Measurements from ENCODE around the gene CDK5RAP1. TPM values are rescaled to one million over a fixed set of nuclear protein-coding genes. Genes with fewer than 3 reads are reported as not detected.
"Not testable (repeated sequence)": the region's sequence is repeated elsewhere in the genome, so short reads cannot be mapped to it uniquely, and the experiment has no call there.

The CDK5RAP1 gene
- polyA plus RNA-seq, 2 donors, result 19.5 to 29.2 TPM

DNA sequence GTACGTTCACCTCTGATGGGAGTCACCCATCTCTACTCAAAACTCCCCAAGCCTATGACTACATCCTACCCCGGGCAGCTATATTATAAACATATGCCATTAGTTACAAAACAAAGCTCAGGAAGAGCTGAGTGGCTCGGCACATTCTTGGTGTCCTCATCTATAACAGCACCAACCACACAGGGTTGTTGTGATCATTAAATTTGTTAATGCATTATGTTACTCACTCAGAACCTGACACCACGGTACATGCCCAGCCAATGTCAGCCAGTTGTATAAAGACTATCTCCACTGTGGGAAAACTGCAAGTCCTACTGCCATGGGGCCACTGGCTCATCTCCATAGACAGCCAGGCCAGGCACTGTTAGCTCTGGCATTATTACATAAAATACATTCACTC lies 7.7 kb downstream of the CDK5RAP1 start:
- Histone ChIP-seq H3K4me3 (ENCODE audit: low read depth in 1 of 2, low read length in 2 of 2) (no peak overlapping the region), H3K4me1 (ENCODE audit: control insufficient read depth in 2 of 2, insufficient read depth in 2 of 2, low read length in 1 of 2) (no peaks in the 10 kb centered on the region), H3K27ac (ENCODE audit: low read depth in 2 of 2, low read length in 1 of 2) (no peak overlapping the region), H3K9me3 (ENCODE audit: control insufficient read depth in 2 of 2, insufficient read depth in 1 of 2, low read depth in 1 of 2, low read length in 1 of 2) (no peaks in the 10 kb centered on the region), H3K36me3 (ENCODE audit: control insufficient read depth in 2 of 2, insufficient read depth in 2 of 2, low read length in 1 of 2) (peaks cover 3 to 17% of the 10 kb centered on the region in 2 donors), H3K27me3 (ENCODE audit: control insufficient read depth in 1 of 2, insufficient read depth in 2 of 2, low read length in 2 of 2) (no peaks in the 10 kb centered on the region)
- WGBS, 2 donors, result 80 to 87% methylated on average over 4 of the region's 4 CpGs

DNA sequence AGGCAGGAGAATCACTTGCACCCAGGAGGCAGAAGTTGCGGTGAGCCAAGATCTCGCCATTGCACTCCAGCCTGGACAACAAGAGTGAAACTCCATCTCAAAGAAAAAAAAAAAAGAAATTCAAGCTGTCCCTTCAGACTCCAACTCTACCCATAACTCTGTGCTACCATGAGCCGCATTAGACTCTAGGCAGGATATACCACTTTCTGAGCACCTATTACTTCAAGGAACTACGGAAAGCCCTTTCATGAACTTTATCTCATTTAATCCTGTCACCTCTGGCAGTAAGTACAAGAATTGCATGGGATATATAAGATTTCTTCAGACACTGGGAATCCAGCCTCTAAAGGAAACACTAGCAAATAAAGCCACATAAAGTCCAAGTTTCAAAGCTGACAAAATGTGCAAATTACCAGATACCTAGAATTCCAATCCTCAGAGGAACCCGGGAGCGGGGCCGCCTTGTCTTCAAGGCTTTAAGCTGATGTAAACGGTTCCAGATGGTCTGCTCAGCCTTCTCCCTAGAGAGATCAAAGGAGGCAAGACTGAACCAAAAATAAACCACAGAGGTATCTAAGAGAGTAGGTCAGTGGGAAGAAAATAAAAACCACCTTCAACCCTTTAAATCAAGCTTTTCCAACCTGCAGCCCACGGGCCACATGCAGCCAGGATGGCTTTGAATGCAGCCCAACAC lies 9.4 kb downstream of the CDK5RAP1 start:
- H3K27me3 ChIP-seq (ENCODE audit: control insufficient read depth in 1 of 2, insufficient read depth in 2 of 2, low read length in 2 of 2), result no peaks in the 10 kb centered on the region
- WGBS, 2 donors, result 81 to 83% methylated on average over 9 of the region's 9 CpGs
- H3K4me1 ChIP-seq (ENCODE audit: control insufficient read depth in 2 of 2, insufficient read depth in 2 of 2, low read length in 1 of 2), result no peaks in the 10 kb centered on the region
- no peaks in the 10 kb centered on the region for H3K9me3 ChIP-seq (ENCODE audit: control insufficient read depth in 2 of 2, insufficient read depth in 1 of 2, low read depth in 1 of 2, low read length in 1 of 2)
- H3K27ac ChIP-seq (ENCODE audit: low read depth in 2 of 2, low read length in 1 of 2), result no peak overlapping the region
- H3K36me3 ChIP-seq (ENCODE audit: control insufficient read depth in 2 of 2, insufficient read depth in 2 of 2, low read length in 1 of 2), result peaks cover 3 to 17% of the 10 kb centered on the region in 2 donors
- H3K4me3 ChIP-seq (ENCODE audit: low read depth in 1 of 2, low read length in 2 of 2), result no peak overlapping the region

DNA sequence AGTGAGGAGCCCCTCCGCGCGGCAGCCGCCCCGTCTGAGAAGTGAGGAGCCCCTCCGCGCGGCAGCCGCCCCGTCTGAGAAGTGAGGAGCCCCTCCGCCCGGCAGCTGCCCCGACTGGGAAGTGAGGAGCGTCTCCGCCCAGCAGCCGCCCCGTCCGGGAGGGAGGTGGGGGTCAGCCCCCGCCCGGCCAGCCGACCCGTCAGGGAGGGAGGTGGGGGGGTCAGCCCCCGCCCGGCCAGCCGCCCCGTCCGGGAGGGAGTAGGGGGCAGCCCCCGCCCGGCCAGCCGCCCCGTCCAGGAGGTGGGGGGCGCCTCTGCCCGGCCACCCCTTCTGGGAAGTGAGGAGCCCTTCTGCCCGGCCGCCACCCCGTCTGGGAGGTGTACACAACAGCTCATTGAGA lies 12.0 kb downstream of the CDK5RAP1 start:
- WGBS, 2 donors, result 96 to 97% methylated on average over 32 to 36 of the region's 36 CpGs
- not testable (repeated sequence) for H3K27me3 ChIP-seq (ENCODE audit: control insufficient read depth in 1 of 2, insufficient read depth in 2 of 2, low read length in 2 of 2); H3K9me3 ChIP-seq (ENCODE audit: control insufficient read depth in 2 of 2, insufficient read depth in 1 of 2, low read depth in 1 of 2, low read length in 1 of 2); H3K4me3 ChIP-seq (ENCODE audit: low read depth in 1 of 2, low read length in 2 of 2); H3K4me1 ChIP-seq (ENCODE audit: control insufficient read depth in 2 of 2, insufficient read depth in 2 of 2, low read length in 1 of 2); H3K27ac ChIP-seq (ENCODE audit: low read depth in 2 of 2, low read length in 1 of 2)
- peaks cover 5 to 13% of the 10 kb centered on the region in 2 donors for H3K36me3 ChIP-seq (ENCODE audit: control insufficient read depth in 2 of 2, insufficient read depth in 2 of 2, low read length in 1 of 2)

GRCh38 chr20:33388268-33388667 lies 13.1 kb downstream of the CDK5RAP1 start:
- H3K27ac ChIP-seq (ENCODE audit: low read depth in 2 of 2, low read length in 1 of 2), result no peak overlapping the region
- peaks cover 5 to 8% of the 10 kb centered on the region in 2 donors for H3K36me3 ChIP-seq (ENCODE audit: control insufficient read depth in 2 of 2, insufficient read depth in 2 of 2, low read length in 1 of 2)
- no peaks in the 10 kb centered on the region for H3K4me1 ChIP-seq (ENCODE audit: control insufficient read depth in 2 of 2, insufficient read depth in 2 of 2, low read length in 1 of 2)
- H3K4me3 ChIP-seq (ENCODE audit: low read depth in 1 of 2, low read length in 2 of 2), result no peak overlapping the region
- 99 to 100% methylated on average over 1 to 3 of the region's 3 CpGs for WGBS, 2 donors
- no peaks in the 10 kb centered on the region for H3K27me3 ChIP-seq (ENCODE audit: control insufficient read depth in 1 of 2, insufficient read depth in 2 of 2, low read length in 2 of 2)
- H3K9me3 ChIP-seq (ENCODE audit: control insufficient read depth in 2 of 2, insufficient read depth in 1 of 2, low read depth in 1 of 2, low read length in 1 of 2), result no peaks in the 10 kb centered on the region

- Histone ChIP-seq H3K4me3 (ENCODE audit: low read depth in 1 of 2, low read length in 2 of 2) (no peak overlapping the region), H3K27me3 (ENCODE audit: control insufficient read depth in 1 of 2, insufficient read depth in 2 of 2, low read length in 2 of 2) (no peaks in the 10 kb centered on the region), H3K9me3 (ENCODE audit: control insufficient read depth in 2 of 2, insufficient read depth in 1 of 2, low read depth in 1 of 2, low read length in 1 of 2) (no peaks in the 10 kb centered on the region), H3K4me1 (ENCODE audit: control insufficient read depth in 2 of 2, insufficient read depth in 2 of 2, low read length in 1 of 2) (no peaks in the 10 kb centered on the region), H3K36me3 (ENCODE audit: control insufficient read depth in 2 of 2, insufficient read depth in 2 of 2, low read length in 1 of 2) (peaks cover 5% of the 10 kb centered on the region in 2 donors), H3K27ac (ENCODE audit: low read depth in 2 of 2, low read length in 1 of 2) (no peak overlapping the region)
- whole genome bisulfite sequencing, 2 donors, result 46 to 73% methylated on average over 7 of the region's 7 CpGs
These were observed 14.1 kb downstream of the CDK5RAP1 start for GRCh38 chr20:33387177-33387576.

DNA sequence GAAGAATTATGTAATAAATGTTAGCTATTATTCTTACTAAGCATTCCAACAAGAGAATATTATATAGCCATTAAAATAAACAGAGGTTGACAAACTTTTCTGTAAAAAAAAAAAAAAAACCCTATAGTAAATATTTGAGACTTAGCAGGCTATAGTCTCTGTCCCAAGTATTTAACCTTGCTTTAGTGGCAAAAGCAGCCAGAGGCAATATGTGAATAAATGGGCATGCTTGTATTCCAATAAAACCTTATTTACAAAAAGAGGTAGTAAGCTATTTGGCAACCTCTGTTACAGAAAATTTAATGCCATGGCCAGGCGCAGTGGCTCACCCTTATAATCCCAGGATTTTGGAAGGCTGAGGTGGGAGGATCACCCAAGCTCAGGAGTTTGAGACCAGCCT lies 14.6 kb downstream of the CDK5RAP1 start:
- WGBS, 2 donors, result 95 to 100% methylated on average over 1 of the region's 1 CpG
- Histone ChIP-seq H3K4me1 (ENCODE audit: control insufficient read depth in 2 of 2, insufficient read depth in 2 of 2, low read length in 1 of 2) (no peaks in the 10 kb centered on the region), H3K9me3 (ENCODE audit: control insufficient read depth in 2 of 2, insufficient read depth in 1 of 2, low read depth in 1 of 2, low read length in 1 of 2) (no peaks in the 10 kb centered on the region), H3K4me3 (ENCODE audit: low read depth in 1 of 2, low read length in 2 of 2) (no peak overlapping the region), H3K27ac (ENCODE audit: low read depth in 2 of 2, low read length in 1 of 2) (no peak overlapping the region), H3K27me3 (ENCODE audit: control insufficient read depth in 1 of 2, insufficient read depth in 2 of 2, low read length in 2 of 2) (no peaks in the 10 kb centered on the region), H3K36me3 (ENCODE audit: control insufficient read depth in 2 of 2, insufficient read depth in 2 of 2, low read length in 1 of 2) (peaks cover 0 to 5% of the 10 kb centered on the region in 2 donors)

DNA sequence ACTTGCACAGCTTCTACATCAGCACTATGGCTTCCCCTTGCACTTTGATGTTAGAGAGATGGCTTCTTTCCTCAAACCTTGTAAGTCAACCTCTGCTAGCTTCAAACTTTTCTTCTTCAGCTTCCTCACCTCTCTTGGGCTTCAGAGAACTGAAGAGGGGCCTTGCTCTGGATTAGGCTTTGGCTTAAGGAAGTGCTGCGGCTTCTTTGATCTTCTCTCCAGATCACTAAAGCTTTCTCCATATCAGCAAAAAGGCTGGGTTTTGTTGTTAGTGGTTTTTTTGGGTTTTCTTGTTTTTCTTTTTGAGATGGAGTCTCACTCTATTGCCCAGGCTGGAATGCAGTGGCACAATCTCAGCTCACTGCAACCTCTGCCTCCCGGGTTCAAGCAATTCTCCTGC lies 24.0 kb downstream of the CDK5RAP1 start:
- 90 to 92% methylated on average over 2 of the region's 2 CpGs for WGBS, 2 donors
- peaks cover 5 to 14% of the 10 kb centered on the region in 2 donors for H3K36me3 ChIP-seq (ENCODE audit: control insufficient read depth in 2 of 2, insufficient read depth in 2 of 2, low read length in 1 of 2)
- no peaks in the 10 kb centered on the region for H3K4me1 ChIP-seq (ENCODE audit: control insufficient read depth in 2 of 2, insufficient read depth in 2 of 2, low read length in 1 of 2)
- H3K9me3 ChIP-seq (ENCODE audit: control insufficient read depth in 2 of 2, insufficient read depth in 1 of 2, low read depth in 1 of 2, low read length in 1 of 2), result no peaks in the 10 kb centered on the region
- no peaks in the 10 kb centered on the region for H3K27me3 ChIP-seq (ENCODE audit: control insufficient read depth in 1 of 2, insufficient read depth in 2 of 2, low read length in 2 of 2)
- H3K4me3 ChIP-seq (ENCODE audit: low read depth in 1 of 2, low read length in 2 of 2), result no peak overlapping the region
- H3K27ac ChIP-seq (ENCODE audit: low read depth in 2 of 2, low read length in 1 of 2), result no peak overlapping the region

GRCh38 chr20:33373735-33374605 lies 27.3 kb downstream of the CDK5RAP1 start:
- no peaks in the 10 kb centered on the region for H3K4me1 ChIP-seq (ENCODE audit: control insufficient read depth in 2 of 2, insufficient read depth in 2 of 2, low read length in 1 of 2)
- H3K4me3 ChIP-seq (ENCODE audit: low read depth in 1 of 2, low read length in 2 of 2), result no peak overlapping the region
- 86 to 91% methylated on average over 4 of the region's 4 CpGs for WGBS, 2 donors
- no peak overlapping the region for H3K27ac ChIP-seq (ENCODE audit: low read depth in 2 of 2, low read length in 1 of 2)
- H3K27me3 ChIP-seq (ENCODE audit: control insufficient read depth in 1 of 2, insufficient read depth in 2 of 2, low read length in 2 of 2), result no peaks in the 10 kb centered on the region
- peaks cover 9 to 14% of the 10 kb centered on the region in 2 donors for H3K36me3 ChIP-seq (ENCODE audit: control insufficient read depth in 2 of 2, insufficient read depth in 2 of 2, low read length in 1 of 2)
- no peaks in the 10 kb centered on the region for H3K9me3 ChIP-seq (ENCODE audit: control insufficient read depth in 2 of 2, insufficient read depth in 1 of 2, low read depth in 1 of 2, low read length in 1 of 2)

GRCh38 chr20:33372993-33373441 lies 28.3 kb downstream of the CDK5RAP1 start:
- 90 to 92% methylated on average over 4 of the region's 4 CpGs for WGBS, 2 donors
- Histone ChIP-seq H3K4me3 (ENCODE audit: low read depth in 1 of 2, low read length in 2 of 2) (no peak overlapping the region), H3K27me3 (ENCODE audit: control insufficient read depth in 1 of 2, insufficient read depth in 2 of 2, low read length in 2 of 2) (no peaks in the 10 kb centered on the region), H3K4me1 (ENCODE audit: control insufficient read depth in 2 of 2, insufficient read depth in 2 of 2, low read length in 1 of 2) (no peaks in the 10 kb centered on the region), H3K9me3 (ENCODE audit: control insufficient read depth in 2 of 2, insufficient read depth in 1 of 2, low read depth in 1 of 2, low read length in 1 of 2) (no peaks in the 10 kb centered on the region), H3K36me3 (ENCODE audit: control insufficient read depth in 2 of 2, insufficient read depth in 2 of 2, low read length in 1 of 2) (peaks cover 10 to 12% of the 10 kb centered on the region in 2 donors), H3K27ac (ENCODE audit: low read depth in 2 of 2, low read length in 1 of 2) (peak overlapping the region in 1 of 2 donors; percentile 36)
